Liver (tissue), 3 donors: ENCODE results near the gene TRPV4.

Experiments
- ATF3 ChIP-seq: IDR thresholded peaks from 2 replicates; pipeline ENCODE4 v1.6.1; 2016; ENCODE audit warnings: antibody characterized with exemption
- CTCF ChIP-seq: fragments of 150-350 bp; IDR thresholded peaks from 2 replicates; pipeline ENCODE4 v1.5.1; 2017; ENCODE audit warnings: improper control_type of control experiment, low read depth, low read length; ENCODE audit not compliant: missing input control
- EGR1 ChIP-seq, 2 donors: IDR thresholded peaks; 2 replicates each; pipeline ENCODE4 v1.6.1; 2016 to 2018; ENCODE audit warnings: antibody characterized with exemption in 2 of 2, low read depth in 2 of 2
- FOXA1 ChIP-seq: IDR thresholded peaks from 2 replicates; pipeline ENCODE4 v1.6.1; 2016; ENCODE audit warnings: antibody characterized with exemption
- FOXA2 ChIP-seq: IDR thresholded peaks from 2 replicates; pipeline ENCODE4 v1.6.1; 2016; ENCODE audit warnings: antibody characterized with exemption
- GABPA ChIP-seq, 2 donors: IDR thresholded peaks in 1 of 2; conservative IDR thresholded peaks in 1 of 2; 2 replicates each; pipeline ENCODE4 v1.6.1; 2016; ENCODE audit warnings: antibody characterized with exemption in 2 of 2, mild to moderate bottlenecking in 1 of 2, moderate library complexity in 1 of 2
- JUND ChIP-seq, 2 donors: IDR thresholded peaks; 2 replicates each; pipeline ENCODE4 v1.6.1; 2016; ENCODE audit warnings: antibody characterized with exemption in 2 of 2
- RAD21 ChIP-seq, 2 donors: IDR thresholded peaks; 2 replicates each; pipeline ENCODE4 v1.6.1; 2016; ENCODE audit warnings: antibody characterized with exemption in 2 of 2, mild to moderate bottlenecking in 2 of 2
- REST ChIP-seq: IDR thresholded peaks from 2 replicates; pipeline ENCODE4 v1.6.1; 2016; ENCODE audit warnings: antibody characterized with exemption, mild to moderate bottlenecking
- RXRA ChIP-seq, 2 donors: IDR thresholded peaks; 2 replicates each; pipeline ENCODE4 v1.6.1; 2017 to 2018; ENCODE audit warnings: antibody characterized with exemption in 2 of 2, mild to moderate bottlenecking in 1 of 2
- SP1 ChIP-seq: IDR thresholded peaks from 2 replicates; pipeline ENCODE4 v1.6.1; 2018; ENCODE audit warnings: antibody characterized with exemption, mild to moderate bottlenecking
- TAF1 ChIP-seq: conservative IDR thresholded peaks from 2 replicates; pipeline ENCODE4 v1.6.1; 2016; ENCODE audit warnings: antibody characterized with exemption, mild to moderate bottlenecking
- YY1 ChIP-seq: IDR thresholded peaks from 2 replicates; pipeline ENCODE4 v1.6.1; 2016; ENCODE audit warnings: antibody characterized with exemption, mild to moderate bottlenecking
- TF ChIP-seq, protein P1 (sequence below): IDR thresholded peaks from 2 replicates; pipeline ENCODE4 v1.6.1; 2016; ENCODE audit warnings: antibody characterized with exemption
- donor health status: healthy.
- donor health status: healthy.

DNA sequence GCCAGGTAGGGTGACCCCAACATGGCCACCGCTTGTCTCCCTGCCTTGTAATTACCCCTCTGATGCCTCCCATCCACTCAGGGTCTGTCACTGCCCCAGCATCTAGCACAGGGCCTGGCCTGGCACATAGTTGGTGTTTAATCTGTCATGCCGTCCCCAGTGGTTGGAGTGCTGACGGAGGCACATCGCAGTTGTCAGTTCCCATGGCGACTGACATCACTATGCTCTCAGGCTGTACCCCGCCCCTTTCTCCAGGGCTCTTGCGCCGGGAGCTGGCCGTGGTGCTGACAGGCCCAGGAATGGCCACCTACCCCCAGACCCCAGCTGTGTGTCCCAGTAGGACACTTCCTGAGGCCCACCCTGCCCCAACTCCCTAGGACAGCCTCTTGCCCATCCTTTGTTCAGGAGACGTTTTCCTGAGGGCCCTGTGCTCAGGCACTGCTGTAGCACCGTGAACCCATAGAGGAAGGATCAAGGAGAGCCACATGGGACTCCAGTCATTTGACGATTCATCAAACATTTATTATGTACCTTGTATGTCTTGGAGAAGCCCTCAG is 96.6 kb downstream of the TRPV4 start:
- TF ChIP-seq GABPA (IDR thresholded peaks at IDR 0.05 in 1 of 2, conservative IDR thresholded peaks at IDR 0.05 in 1 of 2): no peak
- TF ChIP-seq YY1: no peak
- no peak for TF ChIP-seq CTCF
- no peak for TF ChIP-seq ATF3
- TF ChIP-seq TAF1: no peak
- no peak for TF ChIP-seq FOXA2
- TF ChIP-seq JUND (IDR thresholded peaks at IDR 0.05): no peak
- peak; percentile 96 for TF ChIP-seq REST
- TF ChIP-seq, protein P1, sequence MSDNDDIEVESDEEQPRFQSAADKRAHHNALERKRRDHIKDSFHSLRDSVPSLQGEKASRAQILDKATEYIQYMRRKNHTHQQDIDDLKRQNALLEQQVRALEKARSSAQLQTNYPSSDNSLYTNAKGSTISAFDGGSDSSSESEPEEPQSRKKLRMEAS: no peak
- TF ChIP-seq RAD21 (IDR thresholded peaks at IDR 0.05): no peak
- no peak for TF ChIP-seq SP1
- no peak for TF ChIP-seq FOXA1
- TF ChIP-seq RXRA (IDR thresholded peaks at IDR 0.05): no peak
- TF ChIP-seq EGR1 (IDR thresholded peaks at IDR 0.05; ENCODE audit: low read depth in 2 of 2): no peak
